Stimulated activated CD4-positive, alpha-beta T cell treated with anti-CD3 and anti-CD28 coated beads, Interleukin-4, amount 100 ng/mL, for 1 hour (primary cell): ENCODE data around the gene PRDM16.

Source experiments
- DNase-seq: peaks from one replicate; pipeline ENCODE4 v3.0.0-alpha.2; 2020

PRDM16 gene

GRCh38 chr1:3462356-3463012 is 393.5 kb downstream of the PRDM16 start:
- no peak for DNase-seq

GRCh38 chr1:3463013-3463385 is 394.0 kb downstream of the PRDM16 start:
- no peak for DNase-seq

- DNase-seq = no peak
Measured at GRCh38 chr1:3463408-3463863, 394.4 kb downstream of the PRDM16 start.

- DNase-seq = no peak
Measured at GRCh38 chr1:3463891-3464648, 395.1 kb downstream of the PRDM16 start.

GRCh38 chr1:3464649-3465025 is 395.6 kb downstream of the PRDM16 start:
- DNase-seq = no peak

- DNase-seq = no peak
Measured at GRCh38 chr1:3465091-3465934, 396.3 kb downstream of the PRDM16 start.

GRCh38 chr1:3465935-3466321 is 396.9 kb downstream of the PRDM16 start:
- DNase-seq = no peak

- DNase-seq = no peak
Measured at GRCh38 chr1:3466366-3467075, 397.5 kb downstream of the PRDM16 start.

- DNase-seq = no peak
Measured at GRCh38 chr1:3467096-3468036, 398.4 kb downstream of the PRDM16 start.

- no peak for DNase-seq
Measured at GRCh38 chr1:3468236-3469103, 399.5 kb downstream of the PRDM16 start.

GRCh38 chr1:3469104-3469848 is 400.3 kb downstream of the PRDM16 start:
- no peak for DNase-seq

- no peak for DNase-seq
Measured at GRCh38 chr1:3469849-3470649, 401.0 kb downstream of the PRDM16 start.

- DNase-seq = no peak
Measured at GRCh38 chr1:3470650-3471355, 401.8 kb downstream of the PRDM16 start.

- no peak for DNase-seq
Measured at GRCh38 chr1:3471356-3472087, 402.5 kb downstream of the PRDM16 start.

- DNase-seq = no peak
Measured at GRCh38 chr1:3472088-3472850, 403.3 kb downstream of the PRDM16 start.

- no peak for DNase-seq
Measured at GRCh38 chr1:3472906-3473305, 403.9 kb downstream of the PRDM16 start.

- no peak for DNase-seq
Measured at GRCh38 chr1:3473381-3473844, 404.4 kb downstream of the PRDM16 start.
